ENCODE results near the gene KLF13.

The KLF13 gene

GRCh38 chr15:31324806-31325594 is 1.6 kb upstream of the KLF13 start:
- TF ChIP-seq, protein P1, sequence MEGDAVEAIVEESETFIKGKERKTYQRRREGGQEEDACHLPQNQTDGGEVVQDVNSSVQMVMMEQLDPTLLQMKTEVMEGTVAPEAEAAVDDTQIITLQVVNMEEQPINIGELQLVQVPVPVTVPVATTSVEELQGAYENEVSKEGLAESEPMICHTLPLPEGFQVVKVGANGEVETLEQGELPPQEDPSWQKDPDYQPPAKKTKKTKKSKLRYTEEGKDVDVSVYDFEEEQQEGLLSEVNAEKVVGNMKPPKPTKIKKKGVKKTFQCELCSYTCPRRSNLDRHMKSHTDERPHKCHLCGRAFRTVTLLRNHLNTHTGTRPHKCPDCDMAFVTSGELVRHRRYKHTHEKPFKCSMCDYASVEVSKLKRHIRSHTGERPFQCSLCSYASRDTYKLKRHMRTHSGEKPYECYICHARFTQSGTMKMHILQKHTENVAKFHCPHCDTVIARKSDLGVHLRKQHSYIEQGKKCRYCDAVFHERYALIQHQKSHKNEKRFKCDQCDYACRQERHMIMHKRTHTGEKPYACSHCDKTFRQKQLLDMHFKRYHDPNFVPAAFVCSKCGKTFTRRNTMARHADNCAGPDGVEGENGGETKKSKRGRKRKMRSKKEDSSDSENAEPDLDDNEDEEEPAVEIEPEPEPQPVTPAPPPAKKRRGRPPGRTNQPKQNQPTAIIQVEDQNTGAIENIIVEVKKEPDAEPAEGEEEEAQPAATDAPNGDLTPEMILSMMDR (IDR thresholded peaks at IDR 0.05; ENCODE audit: borderline replicate concordance, insufficient read depth, low read depth, low read length): no peak
- peak overlapping the region; percentile 83 for H3K4me3 ChIP-seq (ENCODE audit: low read depth, low read length)

DNA sequence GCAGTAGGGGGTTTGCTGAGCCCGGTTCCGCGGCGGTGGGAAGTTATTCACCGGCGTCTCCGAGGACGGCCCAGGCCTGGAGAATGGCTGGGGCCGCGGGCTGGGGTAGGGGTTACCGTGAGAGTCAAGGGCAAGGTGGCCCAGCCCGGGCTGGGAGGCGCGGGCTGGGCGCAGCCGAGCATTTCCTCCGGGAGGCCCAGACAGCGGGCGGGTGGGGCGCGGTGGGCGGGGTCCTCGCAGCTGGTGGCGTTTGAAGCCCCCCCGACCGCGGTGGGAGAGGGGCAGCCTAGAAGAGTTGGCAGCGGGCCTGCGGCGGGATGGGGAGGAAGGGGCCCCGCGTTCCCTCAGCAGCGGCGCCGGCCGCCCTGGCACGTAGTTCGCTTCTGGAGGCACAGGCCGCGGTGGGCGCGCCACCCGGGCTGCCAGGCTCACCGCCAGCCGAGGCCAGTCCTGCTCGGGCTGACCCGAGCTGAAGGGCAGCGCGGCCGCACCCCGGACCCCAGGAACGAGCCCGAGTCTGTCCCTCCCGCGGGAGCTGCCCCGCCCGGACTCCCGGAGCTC is 960 bp upstream of the KLF13 start:
- H3K4me3 ChIP-seq (ENCODE audit: low read depth, low read length): peak overlapping the region; percentile 83
- TF ChIP-seq, protein P1 (IDR thresholded peaks at IDR 0.05; ENCODE audit: borderline replicate concordance, insufficient read depth, low read depth, low read length): no peak

- TF ChIP-seq, protein P1 (IDR thresholded peaks at IDR 0.05; ENCODE audit: borderline replicate concordance, insufficient read depth, low read depth, low read length): no peak
- peak overlapping the region; percentile 80 for H3K4me3 ChIP-seq (ENCODE audit: low read depth, low read length)
Measured at GRCh38 chr15:31326875-31327668, 437 bp downstream of the KLF13 start.

GRCh38 chr15:31327669-31328427 is 1.2 kb downstream of the KLF13 start:
- H3K4me3 ChIP-seq (ENCODE audit: low read depth, low read length): peak overlapping the region; percentile 80
- TF ChIP-seq, protein P1 (IDR thresholded peaks at IDR 0.05; ENCODE audit: borderline replicate concordance, insufficient read depth, low read depth, low read length): no peak

DNA sequence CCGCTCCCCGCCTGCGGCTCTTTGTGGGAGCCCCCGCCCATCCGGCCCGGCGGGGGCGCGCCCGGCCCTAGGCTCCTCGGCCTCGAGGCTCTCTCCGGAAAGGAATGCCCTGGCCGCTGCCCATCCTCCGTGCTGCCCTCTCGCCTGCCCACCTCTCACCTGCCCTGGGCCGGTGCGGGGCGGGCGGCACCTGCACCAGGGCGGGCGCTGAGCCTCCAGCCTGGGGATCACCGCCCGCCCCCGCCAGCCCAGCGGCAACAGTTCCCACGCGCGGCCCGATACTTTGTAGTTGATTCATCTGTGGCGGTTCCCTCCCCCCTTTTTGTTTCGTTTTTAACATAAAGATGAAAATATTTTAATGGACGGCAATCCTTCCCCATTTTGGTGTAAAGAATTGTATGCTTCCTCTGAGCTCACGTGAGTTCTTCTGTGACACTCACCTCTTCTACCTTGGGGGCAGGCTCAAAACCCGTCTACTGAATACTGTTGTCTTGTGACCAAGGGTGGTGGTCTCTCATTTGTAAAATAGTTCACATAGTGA is 1.9 kb downstream of the KLF13 start:
- H3K4me3 ChIP-seq (ENCODE audit: low read depth, low read length): peak overlapping the region; percentile 80
- TF ChIP-seq, protein P1 (IDR thresholded peaks at IDR 0.05; ENCODE audit: borderline replicate concordance, insufficient read depth, low read depth, low read length): no peak

DNA sequence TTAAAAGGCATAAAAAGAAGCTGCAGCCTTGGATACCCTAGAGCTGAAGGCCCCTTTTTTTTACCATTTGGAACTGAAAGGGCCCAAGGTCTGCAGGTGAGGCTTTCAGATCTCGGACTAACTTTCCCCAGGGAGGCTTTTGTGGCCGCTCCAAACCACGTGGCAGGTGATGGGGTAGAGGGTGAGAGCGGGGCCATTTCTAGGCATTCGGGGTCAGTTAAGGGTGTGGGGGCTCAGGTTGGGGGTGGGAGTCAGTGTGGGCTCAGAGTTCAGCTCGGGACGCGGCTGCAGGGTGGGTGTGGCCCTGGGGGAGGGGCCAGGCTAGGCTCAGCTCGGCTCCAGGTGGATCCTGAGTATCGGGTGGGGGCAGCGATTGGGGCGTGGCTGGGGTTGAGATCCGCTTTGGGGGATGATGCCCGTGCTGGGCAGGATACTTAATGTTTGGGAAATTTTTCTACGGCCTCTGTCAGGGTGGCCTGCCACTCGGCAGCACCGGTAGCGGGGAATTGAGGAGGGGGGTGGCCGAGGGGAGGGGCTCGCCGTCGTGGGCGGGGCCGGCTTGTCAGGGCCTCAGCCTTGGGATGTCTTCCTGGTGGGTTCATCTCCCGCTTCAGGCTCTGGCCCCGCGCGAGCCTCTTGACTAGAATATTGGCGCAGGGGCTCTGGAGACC is 2.5 kb downstream of the KLF13 start:
- TF ChIP-seq, protein P1 (IDR thresholded peaks at IDR 0.05; ENCODE audit: borderline replicate concordance, insufficient read depth, low read depth, low read length): no peak
- H3K4me3 ChIP-seq (ENCODE audit: low read depth, low read length): peak overlapping the region; percentile 80
